HEK293 (cell line): ENCODE results near the gene SLC17A5.

Source experiments
- ATF2 ChIP-seq: fragments of 450-650 bp; formaldehyde crosslinking; IDR thresholded peaks from 2 replicates; pipeline ENCODE4 v1.5.1; 2016; ENCODE audit warnings: missing biosample characterization, missing genetic modification characterization, low read depth
- BCL11B ChIP-seq: fragments of 450-650 bp; formaldehyde crosslinking; IDR thresholded peaks from 2 replicates; pipeline ENCODE4 v1.5.1; 2016; ENCODE audit warnings: low read depth, missing biosample characterization, missing genetic modification characterization
- EGR2 ChIP-seq: fragments of 450-650 bp; formaldehyde crosslinking; IDR thresholded peaks from 2 replicates; pipeline ENCODE4 v1.5.1; 2016; ENCODE audit warnings: low read depth, missing biosample characterization, missing genetic modification characterization
- MEIS1 ChIP-seq: sonication (generic); formaldehyde crosslinking; IDR thresholded peaks from 2 replicates; pipeline ENCODE4 v1.8.1; 2022; ENCODE audit warnings: missing genetic modification reagents, mild to moderate bottlenecking, borderline replicate concordance
- MYNN ChIP-seq: fragments of 450-650 bp; formaldehyde crosslinking; IDR thresholded peaks from 2 replicates; pipeline ENCODE4 v1.5.1; 2016; ENCODE audit warnings: missing biosample characterization, missing genetic modification characterization, borderline replicate concordance
- SP2 ChIP-seq: fragments of 450-650 bp; formaldehyde crosslinking; IDR thresholded peaks from 2 replicates; pipeline ENCODE4 v1.5.1; 2016; ENCODE audit warnings: missing biosample characterization, missing genetic modification characterization
- SP7 ChIP-seq: fragments of 450-650 bp; formaldehyde crosslinking; IDR thresholded peaks from 2 replicates; pipeline ENCODE4 v1.5.1; 2016; ENCODE audit warnings: missing biosample characterization, missing genetic modification characterization
- ZBTB17 ChIP-seq: fragments of 450-650 bp; formaldehyde crosslinking; IDR thresholded peaks from 2 replicates; pipeline ENCODE4 v1.5.1; 2016; ENCODE audit warnings: missing biosample characterization, missing genetic modification characterization
- ZBTB48 ChIP-seq: fragments of 450-650 bp; formaldehyde crosslinking; IDR thresholded peaks from 2 replicates; pipeline ENCODE4 v1.5.1; 2016; ENCODE audit warnings: missing biosample characterization, missing genetic modification characterization
- ZFHX2 ChIP-seq: fragments of 450-650 bp; formaldehyde crosslinking; conservative IDR thresholded peaks from 2 replicates; pipeline ENCODE4 v1.5.1; 2016; ENCODE audit warnings: missing biosample characterization, missing genetic modification characterization
- ZNF133 ChIP-seq: fragments of 450-650 bp; formaldehyde crosslinking; IDR thresholded peaks from 2 replicates; pipeline ENCODE4 v1.5.1; 2016; ENCODE audit warnings: missing biosample characterization, missing genetic modification characterization
- ZNF18 ChIP-seq: fragments of 450-650 bp; formaldehyde crosslinking; IDR thresholded peaks from 2 replicates; pipeline ENCODE4 v1.5.1; 2016; ENCODE audit warnings: missing biosample characterization, missing genetic modification characterization
- ZNF221 ChIP-seq: fragments of 450-650 bp; formaldehyde crosslinking; IDR thresholded peaks from 2 replicates; pipeline ENCODE4 v1.5.1; 2017; ENCODE audit warnings: missing biosample characterization, missing genetic modification characterization, borderline replicate concordance
- ZNF266 ChIP-seq: fragments of 450-650 bp; formaldehyde crosslinking; IDR thresholded peaks from 2 replicates; pipeline ENCODE4 v1.5.1; 2016; ENCODE audit warnings: missing biosample characterization, missing genetic modification characterization, low read depth
- ZNF274 ChIP-seq, 2 experiments: fragments of 200-500 bp in 1 of 2; fragments of 450-650 bp in 1 of 2; sonication (Bioruptor generic) in 1 of 2; formaldehyde crosslinking in 1 of 2; IDR thresholded peaks; 2 replicates each; pipeline versions ENCODE4 v1.5.1 to v1.6.1; 2014 to 2016; ENCODE audit warnings: borderline replicate concordance in 1 of 2, inconsistent platforms in 1 of 2, low read length in 1 of 2, missing biosample characterization in 1 of 2, missing genetic modification characterization in 1 of 2
- ZNF292 ChIP-seq: fragments of 450-650 bp; formaldehyde crosslinking; IDR thresholded peaks from 2 replicates; pipeline ENCODE4 v1.5.1; 2016; ENCODE audit warnings: low read depth, missing biosample characterization, missing genetic modification characterization, borderline replicate concordance
- ZNF324 ChIP-seq: fragments of 450-650 bp; formaldehyde crosslinking; IDR thresholded peaks from 2 replicates; pipeline ENCODE4 v1.5.1; 2016; ENCODE audit warnings: missing biosample characterization, missing genetic modification characterization
- ZNF362 ChIP-seq: fragments of 450-650 bp; formaldehyde crosslinking; IDR thresholded peaks from 2 replicates; pipeline ENCODE4 v1.5.1; 2016; ENCODE audit warnings: missing biosample characterization, missing genetic modification characterization
- ZNF391 ChIP-seq: fragments of 450-650 bp; formaldehyde crosslinking; IDR thresholded peaks from 2 replicates; pipeline ENCODE4 v1.5.1; 2016; ENCODE audit warnings: low read depth, missing biosample characterization, missing genetic modification characterization, borderline replicate concordance
- ZNF394 ChIP-seq: fragments of 450-650 bp; formaldehyde crosslinking; IDR thresholded peaks from 2 replicates; pipeline ENCODE4 v1.5.1; 2016; ENCODE audit warnings: missing biosample characterization, missing genetic modification characterization, mild to moderate bottlenecking, moderate library complexity, borderline replicate concordance
- ZNF398 ChIP-seq: fragments of 450-650 bp; formaldehyde crosslinking; IDR thresholded peaks from 2 replicates; pipeline ENCODE4 v1.5.1; 2017; ENCODE audit warnings: missing biosample characterization, missing genetic modification characterization
- ZNF501 ChIP-seq: fragments of 450-650 bp; formaldehyde crosslinking; IDR thresholded peaks from 2 replicates; pipeline ENCODE4 v1.5.1; 2016; ENCODE audit warnings: missing biosample characterization, missing genetic modification characterization
- ZNF510 ChIP-seq: fragments of 450-650 bp; formaldehyde crosslinking; IDR thresholded peaks from 2 replicates; pipeline ENCODE4 v1.5.1; 2018; ENCODE audit warnings: mild to moderate bottlenecking, missing genetic modification characterization, missing biosample characterization; ENCODE audit not compliant: insufficient replicate concordance
- ZNF548 ChIP-seq: fragments of 450-650 bp; formaldehyde crosslinking; IDR thresholded peaks from 2 replicates; pipeline ENCODE4 v1.5.1; 2016; ENCODE audit warnings: missing biosample characterization, missing genetic modification characterization
- ZNF561 ChIP-seq: fragments of 450-650 bp; IDR thresholded peaks from 2 replicates; pipeline ENCODE4 v1.5.1; 2018; ENCODE audit warnings: missing biosample characterization, missing genetic modification characterization, borderline replicate concordance
- ZNF600 ChIP-seq: fragments of 450-650 bp; formaldehyde crosslinking; IDR thresholded peaks from 2 replicates; pipeline ENCODE4 v1.5.1; 2016; ENCODE audit warnings: missing biosample characterization, missing genetic modification characterization
- ZNF610 ChIP-seq: fragments of 450-650 bp; formaldehyde crosslinking; IDR thresholded peaks from 2 replicates; pipeline ENCODE4 v1.5.1; 2016; ENCODE audit warnings: missing biosample characterization, missing genetic modification characterization, borderline replicate concordance
- ZNF76 ChIP-seq: fragments of 450-650 bp; formaldehyde crosslinking; IDR thresholded peaks from 2 replicates; pipeline ENCODE4; 2016; ENCODE audit warnings: low read depth, missing biosample characterization, missing genetic modification characterization, borderline replicate concordance
- ZNF785 ChIP-seq: fragments of 450-650 bp; formaldehyde crosslinking; IDR thresholded peaks from 2 replicates; pipeline ENCODE4 v1.5.1; 2016; ENCODE audit warnings: missing biosample characterization, missing genetic modification characterization
- ZNF792 ChIP-seq: fragments of 450-650 bp; formaldehyde crosslinking; IDR thresholded peaks from 2 replicates; pipeline ENCODE4 v1.5.1; 2016; ENCODE audit warnings: missing biosample characterization, missing genetic modification characterization
- TF ChIP-seq, protein P1 (sequence below): fragments of 450-650 bp; formaldehyde crosslinking; IDR thresholded peaks from 2 replicates; pipeline ENCODE4 v1.5.1; 2016; ENCODE audit warnings: missing biosample characterization, missing genetic modification characterization

Gene SLC17A5

DNA sequence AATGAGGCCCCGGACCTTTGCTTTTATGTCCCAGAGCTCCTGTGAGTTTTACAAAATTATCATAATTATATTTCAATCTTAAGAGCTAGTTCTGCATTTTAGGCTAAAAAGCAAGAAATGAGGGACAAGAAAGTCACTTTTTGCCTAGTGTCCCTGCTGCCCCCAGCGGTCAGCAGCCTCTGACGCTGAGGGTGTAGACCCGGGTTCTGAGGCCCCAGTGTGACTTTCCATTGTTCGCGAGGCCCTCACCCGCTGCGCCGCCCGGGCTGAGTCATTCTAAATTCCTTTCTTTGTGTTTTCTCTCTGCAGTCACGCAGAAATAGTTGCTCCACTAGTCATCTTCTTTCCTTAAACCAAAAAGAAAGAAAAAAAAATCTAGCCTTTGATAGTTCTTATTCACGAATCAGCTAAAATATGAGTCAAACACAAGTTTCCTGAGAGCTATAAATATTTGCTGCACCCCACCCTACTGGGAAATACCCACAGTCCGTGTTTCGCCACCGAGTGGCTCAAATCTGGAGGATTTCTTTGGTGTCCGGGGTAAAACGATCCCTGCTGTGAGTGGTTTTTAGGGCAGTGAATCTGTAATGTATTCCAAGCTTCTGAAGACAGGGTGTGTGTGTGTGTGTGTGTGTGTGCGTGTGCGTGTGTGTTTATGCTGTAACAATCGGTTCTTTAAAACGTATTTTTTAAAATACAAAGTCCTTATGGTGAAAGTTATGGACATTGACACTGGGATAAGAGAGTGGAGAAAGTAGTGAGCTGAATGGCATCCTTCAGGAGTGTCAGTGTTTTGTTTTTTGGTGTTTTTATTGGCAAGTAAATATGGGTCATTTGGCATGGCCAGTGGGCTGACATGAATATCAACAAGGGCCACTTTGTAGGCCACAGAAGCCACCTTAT lies 73.3 kb downstream of the SLC17A5 start (continued):
- no peak for TF ChIP-seq ZNF398 (tag by site-specific recombination)
- TF ChIP-seq ZNF266 (tag by site-specific recombination): no peak
- no peak for TF ChIP-seq ZNF133 (tag by site-specific recombination)
- TF ChIP-seq ZNF561 (tag by site-specific recombination): peak; percentile 89
- no peak for TF ChIP-seq ATF2 (tag by site-specific recombination)
- TF ChIP-seq ZNF221 (tag by site-specific recombination): no peak
- peak; percentile 62 for TF ChIP-seq ZNF18 (tag by site-specific recombination)
- TF ChIP-seq, protein P1, sequence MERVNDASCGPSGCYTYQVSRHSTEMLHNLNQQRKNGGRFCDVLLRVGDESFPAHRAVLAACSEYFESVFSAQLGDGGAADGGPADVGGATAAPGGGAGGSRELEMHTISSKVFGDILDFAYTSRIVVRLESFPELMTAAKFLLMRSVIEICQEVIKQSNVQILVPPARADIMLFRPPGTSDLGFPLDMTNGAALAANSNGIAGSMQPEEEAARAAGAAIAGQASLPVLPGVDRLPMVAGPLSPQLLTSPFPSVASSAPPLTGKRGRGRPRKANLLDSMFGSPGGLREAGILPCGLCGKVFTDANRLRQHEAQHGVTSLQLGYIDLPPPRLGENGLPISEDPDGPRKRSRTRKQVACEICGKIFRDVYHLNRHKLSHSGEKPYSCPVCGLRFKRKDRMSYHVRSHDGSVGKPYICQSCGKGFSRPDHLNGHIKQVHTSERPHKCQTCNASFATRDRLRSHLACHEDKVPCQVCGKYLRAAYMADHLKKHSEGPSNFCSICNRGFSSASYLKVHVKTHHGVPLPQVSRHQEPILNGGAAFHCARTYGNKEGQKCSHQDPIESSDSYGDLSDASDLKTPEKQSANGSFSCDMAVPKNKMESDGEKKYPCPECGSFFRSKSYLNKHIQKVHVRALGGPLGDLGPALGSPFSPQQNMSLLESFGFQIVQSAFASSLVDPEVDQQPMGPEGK (tag by site-specific recombination): peak; percentile 61
- TF ChIP-seq ZBTB48 (tag by site-specific recombination): no peak
- no peak for TF ChIP-seq ZNF610 (tag by site-specific recombination)
- no peak for TF ChIP-seq ZNF548 (tag by site-specific recombination)
- peak; percentile 51; the same call in 1 of the 2 replicates for TF ChIP-seq ZNF394
- TF ChIP-seq ZNF510 (tag by site-specific recombination): no peak
- peak; percentile 58; the same call in 1 of the 2 replicates for TF ChIP-seq ZNF600
- TF ChIP-seq EGR2 (tag by site-specific recombination): no peak
- no peak for TF ChIP-seq ZNF76 (tag by site-specific recombination)
- no peak for TF ChIP-seq ZNF792 (tag by site-specific recombination)
- 0 out of 2 replicates have a peak, but pooled peaks have one; percentile 28 for TF ChIP-seq ZBTB17 (tag by site-specific recombination)
- TF ChIP-seq SP2 (tag by site-specific recombination): no peak
- no peak for TF ChIP-seq ZNF785
- peak; percentile 80 for TF ChIP-seq ZNF501 (tag by site-specific recombination)
- no peak for TF ChIP-seq ZNF292 (tag by site-specific recombination)
- TF ChIP-seq MEIS1 (CRISPR knock-in tag): no peak
- TF ChIP-seq ZNF324: no peak
- no peak; the same call in none of the 2 replicates for TF ChIP-seq BCL11B (tag by site-specific recombination)
- no peak for TF ChIP-seq MYNN (tag by site-specific recombination)
- peak; percentile 89 for TF ChIP-seq ZNF362 (tag by site-specific recombination)
- no peak for TF ChIP-seq ZNF391 (tag by site-specific recombination)
- TF ChIP-seq ZNF274 (IDR thresholded peaks at IDR 0.05; ENCODE audit: low read length): no peak
- TF ChIP-seq ZNF274 (tag by site-specific recombination; IDR thresholded peaks at IDR 0.05; ENCODE audit: borderline replicate concordance): no peak
- TF ChIP-seq ZFHX2 (tag by site-specific recombination): no peak
- TF ChIP-seq SP7 (tag by site-specific recombination): peak; percentile 63
